NCI-H82 (cell line): Measurements from ENCODE around the gene WNT5B.

Experiments used
- DNase-seq: peaks from one replicate; lab custom pipeline; 2025; lab: John Stamatoyannopoulos, UW

WNT5B gene

GRCh38 chr12:1651946-1652345, 22.9 kb downstream of the WNT5B start:
- no peak for DNase-seq

- no peak for DNase-seq
Observed at GRCh38 chr12:1655225-1655788, 26.3 kb downstream of the WNT5B start.

- DNase-seq = no peak
Observed at GRCh38 chr12:1656902-1657301, 27.9 kb downstream of the WNT5B start.

- DNase-seq = peak; percentile 58
Observed at GRCh38 chr12:1657688-1658087, 28.7 kb downstream of the WNT5B start.

GRCh38 chr12:1660304-1661187, 31.5 kb downstream of the WNT5B start:
- DNase-seq = no peak

- DNase-seq = peak; percentile 89
Observed at GRCh38 chr12:1661553-1662335, 32.7 kb downstream of the WNT5B start.

GRCh38 chr12:1662761-1663439, 33.9 kb downstream of the WNT5B start:
- peak; percentile 84 for DNase-seq

GRCh38 chr12:1663440-1664132, 34.6 kb downstream of the WNT5B start:
- no peak for DNase-seq

- no peak for DNase-seq
Observed at GRCh38 chr12:1665366-1665765, 36.3 kb downstream of the WNT5B start.

- DNase-seq = no peak
Observed at GRCh38 chr12:1666215-1666614, 37.2 kb downstream of the WNT5B start.

- no peak for DNase-seq
Observed at GRCh38 chr12:1666685-1667162, 37.7 kb downstream of the WNT5B start.

GRCh38 chr12:1668833-1669543, 40.0 kb downstream of the WNT5B start:
- no peak for DNase-seq

- DNase-seq = no peak
Observed at GRCh38 chr12:1670358-1671268, 41.6 kb downstream of the WNT5B start.

- DNase-seq = no peak
Observed at GRCh38 chr12:1676043-1676442, 47.0 kb downstream of the WNT5B start.

- no peak for DNase-seq
Observed at GRCh38 chr12:1680804-1681492, 51.9 kb downstream of the WNT5B start.

- no peak for DNase-seq
Observed at GRCh38 chr12:1681493-1681807, 52.4 kb downstream of the WNT5B start.

GRCh38 chr12:1688086-1688710, 59.2 kb downstream of the WNT5B start:
- no peak for DNase-seq

GRCh38 chr12:1690578-1691122, 61.6 kb downstream of the WNT5B start, which contains the start of gene ADIPOR2:
TSS of gene ADIPOR2 (plus strand) at chr12:1691070. CDS start at chr12:1754344, 63,274 bp downstream.
- peak; percentile 99 for DNase-seq
